ENCODE measurements around the gene PTPRK.
A peak's percentile ranks its signal among the peaks of the same experiment; 100 is the strongest.
"Not testable (repeated sequence)": the region's sequence is repeated elsewhere in the genome, so short reads cannot be mapped to it uniquely, and the experiment has no call there.

The PTPRK gene

DNA sequence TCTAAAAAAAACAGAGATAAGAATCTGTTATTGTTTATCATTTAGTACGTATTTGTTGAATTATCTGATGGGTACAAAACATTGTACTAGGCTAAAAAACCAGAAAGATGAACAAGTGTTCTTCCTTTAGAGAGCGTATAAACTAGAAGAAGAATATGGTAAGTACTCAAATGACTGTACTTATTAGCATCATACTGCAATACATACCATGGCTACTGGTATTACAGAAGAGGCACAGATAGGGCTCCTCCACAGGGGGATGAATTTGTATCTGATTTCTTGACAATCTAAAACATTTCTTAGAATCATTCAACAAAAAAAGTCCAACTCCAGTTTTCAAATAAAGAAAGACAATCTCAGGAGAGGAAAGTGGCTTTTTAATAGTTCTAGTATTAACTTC is 501.6 kb downstream of the PTPRK start:
- no peak for DNase-seq (ENCODE audit: low read depth)

DNA sequence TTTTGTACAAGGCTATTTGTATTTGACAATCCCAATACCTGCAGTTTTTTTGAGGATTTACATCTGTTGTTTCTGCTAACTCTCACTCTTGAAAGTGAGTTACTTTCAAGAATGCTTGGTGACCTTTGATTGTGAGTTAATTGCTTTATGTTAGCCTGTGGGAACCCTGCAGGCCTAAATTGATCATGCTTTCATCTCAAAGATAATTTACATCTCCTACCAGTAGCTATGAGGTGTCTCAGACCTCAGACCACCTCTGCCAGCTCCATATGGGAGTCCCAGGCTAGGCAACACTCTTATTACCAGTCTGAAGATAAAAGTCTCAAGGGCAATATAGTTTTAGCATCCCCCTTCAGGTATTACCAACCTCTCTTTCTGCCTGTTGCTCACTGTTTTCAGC is 503.1 kb downstream of the PTPRK start:
- no peak for DNase-seq (ENCODE audit: low read depth)

DNA sequence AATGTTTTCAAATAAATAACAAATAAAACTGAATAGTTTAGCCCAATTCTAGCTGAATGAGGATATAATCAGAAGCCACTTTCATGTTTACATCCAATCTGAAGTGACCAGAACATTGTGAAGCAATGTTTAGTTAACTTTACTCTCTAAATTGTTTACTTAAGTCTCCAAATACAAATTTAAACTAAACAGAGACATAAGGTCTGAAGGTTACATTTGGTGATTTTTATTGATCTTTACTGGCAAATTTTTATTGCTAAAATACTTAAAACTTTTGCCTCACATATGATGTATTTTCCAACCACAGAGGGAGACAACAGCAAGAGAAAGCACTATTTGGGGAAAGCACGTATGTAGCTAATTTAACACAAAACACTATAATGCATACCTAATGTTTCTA is 512.7 kb downstream of the PTPRK start:
- no peak for DNase-seq (ENCODE audit: low read depth)

DNA sequence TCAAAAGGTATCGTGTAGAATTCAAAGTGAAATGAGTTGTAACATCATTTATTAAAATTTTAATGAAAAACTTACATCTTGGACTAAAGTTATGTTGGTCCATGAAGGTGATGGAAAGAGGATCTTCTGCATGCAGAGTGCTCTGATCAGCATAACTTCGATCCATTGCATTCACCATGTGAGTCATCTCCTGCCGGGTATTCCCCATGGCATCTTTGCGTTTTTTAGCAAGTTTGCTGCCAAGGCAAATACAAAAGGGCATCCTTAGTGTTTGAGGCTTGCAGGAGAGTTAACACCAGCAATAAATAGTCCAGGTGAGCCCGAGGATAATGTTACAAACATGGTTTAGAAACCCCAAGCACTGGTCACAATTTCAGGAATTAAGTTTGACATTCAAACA is 515.4 kb downstream of the PTPRK start:
- no peak for DNase-seq (ENCODE audit: low read depth)

DNA sequence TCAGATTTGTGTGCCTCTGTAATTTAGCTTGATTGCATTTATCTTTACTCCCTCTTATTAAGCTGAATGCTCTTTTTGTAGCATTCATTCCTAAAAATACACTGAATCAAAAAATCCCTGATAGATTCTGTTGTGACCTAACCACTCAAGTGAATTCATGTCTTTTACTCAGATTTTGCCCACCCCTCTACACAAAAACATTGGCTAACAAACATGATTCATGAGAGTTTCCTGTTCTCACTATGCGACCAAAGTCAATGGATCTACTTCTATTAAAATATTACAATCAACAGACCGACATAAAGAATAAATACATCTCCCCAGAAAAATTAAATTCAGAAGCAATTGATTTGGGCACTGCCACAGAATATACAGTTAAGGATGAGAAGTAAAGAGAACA is 520.0 kb downstream of the PTPRK start:
- DNase-seq (ENCODE audit: low read depth) = no peak

DNA sequence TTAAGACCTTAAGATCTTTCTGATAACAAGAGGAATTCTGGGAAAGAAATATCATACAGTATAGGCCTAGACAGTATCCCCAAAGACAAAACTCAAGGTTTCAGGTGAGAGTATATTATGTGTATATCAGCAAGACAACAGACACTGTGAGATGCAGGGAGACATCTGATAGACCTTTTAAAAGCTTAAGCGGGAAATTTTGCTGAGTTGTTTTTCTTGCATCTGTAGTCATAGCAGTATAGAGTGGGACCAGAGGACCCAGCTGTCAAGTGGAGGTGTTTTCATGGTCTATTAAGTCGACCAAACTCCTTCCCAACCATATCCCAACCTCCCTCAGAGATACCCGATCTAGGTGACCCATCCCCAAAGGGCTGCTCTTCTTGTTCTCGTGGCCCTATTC is 521.4 kb downstream of the PTPRK start:
- no peak for DNase-seq (ENCODE audit: low read depth)

DNA sequence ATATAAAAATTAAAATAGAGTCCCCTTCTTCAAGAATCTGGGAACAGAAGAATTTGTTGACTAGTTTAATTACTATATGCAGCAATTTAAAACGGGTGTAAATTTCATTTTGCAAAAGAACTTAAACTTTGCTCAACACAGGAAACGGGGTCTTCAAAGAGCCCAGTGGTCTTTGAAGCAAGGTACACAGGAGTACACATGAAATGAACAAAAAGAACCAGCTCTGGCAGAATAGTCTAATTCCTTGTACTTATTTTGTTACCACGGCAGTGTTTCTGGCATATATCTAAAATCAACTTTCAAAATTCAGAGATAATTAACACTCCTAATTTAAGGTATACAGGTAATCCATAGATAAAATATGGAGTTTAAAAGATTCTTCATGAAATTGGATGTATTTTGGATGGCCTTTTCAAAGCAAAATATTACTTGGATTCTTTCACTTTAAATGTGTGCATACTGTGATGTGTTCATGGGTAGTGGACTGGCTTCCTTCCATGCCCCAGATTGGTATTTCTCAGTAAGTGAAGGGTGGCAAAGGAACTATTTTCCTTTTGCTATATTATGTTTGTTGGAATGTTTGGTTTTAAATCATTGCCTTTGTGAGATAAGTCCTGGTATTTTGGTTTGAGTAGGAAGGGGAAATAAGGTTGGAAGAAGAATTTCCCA is 522.8 kb downstream of the PTPRK start:
- DNase-seq (ENCODE audit: low read depth) = no peak

DNA sequence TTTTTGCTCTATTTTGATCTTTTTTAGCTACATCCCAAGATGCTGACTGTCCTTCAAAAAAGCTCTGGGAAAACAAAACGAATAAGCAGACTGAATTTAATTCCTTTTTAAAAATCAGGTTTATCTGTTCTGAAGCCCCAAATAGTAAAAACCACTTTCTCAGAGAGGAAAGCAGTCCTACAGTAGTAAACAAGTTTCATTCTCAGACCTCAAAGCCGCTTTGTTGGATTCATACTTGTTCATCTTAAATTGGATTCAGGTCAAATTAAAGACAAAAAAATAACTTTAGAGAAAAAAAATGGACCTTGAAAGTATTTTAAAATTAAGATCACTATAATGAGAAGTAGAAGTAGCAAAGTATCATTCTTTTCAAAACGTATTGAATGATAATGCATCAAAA is 523.5 kb downstream of the PTPRK start:
- DNase-seq (ENCODE audit: low read depth) = no peak

DNA sequence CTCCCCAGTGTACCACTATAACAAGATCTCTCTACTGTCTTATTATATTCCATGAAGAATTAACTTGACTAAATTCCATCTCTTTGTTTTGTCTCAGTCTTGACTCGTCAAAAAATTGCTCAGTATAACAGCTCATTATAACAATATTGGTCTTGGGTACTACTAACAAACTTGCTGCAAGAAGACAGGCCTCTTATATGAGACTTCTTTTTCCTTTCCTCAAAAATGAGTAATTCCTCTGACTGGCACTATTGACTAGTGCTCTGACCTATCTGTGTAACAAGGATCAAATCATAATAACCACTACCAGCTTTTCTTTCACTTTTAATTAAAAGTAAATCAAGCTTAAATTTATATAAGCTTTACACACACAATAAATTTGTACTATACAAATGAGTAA is 528.3 kb downstream of the PTPRK start:
- no peak for DNase-seq (ENCODE audit: low read depth)

DNA sequence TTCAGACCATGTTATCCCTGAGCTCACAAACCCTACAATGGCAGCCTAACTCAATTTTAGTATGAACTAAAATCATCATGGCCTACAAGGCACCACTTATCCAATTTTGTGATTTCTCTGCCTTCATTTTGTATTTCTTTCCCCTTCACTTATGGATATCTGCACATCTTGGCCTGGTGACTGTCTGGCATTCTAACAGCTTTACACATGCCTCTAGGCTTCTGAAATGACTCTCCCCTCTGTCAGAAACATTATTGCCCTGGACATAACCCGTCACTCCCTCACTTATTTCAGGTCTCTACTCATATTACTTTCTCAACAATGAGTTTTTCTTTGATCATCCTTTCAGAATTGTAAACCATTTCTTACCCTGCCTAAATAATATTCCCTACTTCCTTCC is 530.3 kb downstream of the PTPRK start:
- DNase-seq (ENCODE audit: low read depth) = no peak

DNA sequence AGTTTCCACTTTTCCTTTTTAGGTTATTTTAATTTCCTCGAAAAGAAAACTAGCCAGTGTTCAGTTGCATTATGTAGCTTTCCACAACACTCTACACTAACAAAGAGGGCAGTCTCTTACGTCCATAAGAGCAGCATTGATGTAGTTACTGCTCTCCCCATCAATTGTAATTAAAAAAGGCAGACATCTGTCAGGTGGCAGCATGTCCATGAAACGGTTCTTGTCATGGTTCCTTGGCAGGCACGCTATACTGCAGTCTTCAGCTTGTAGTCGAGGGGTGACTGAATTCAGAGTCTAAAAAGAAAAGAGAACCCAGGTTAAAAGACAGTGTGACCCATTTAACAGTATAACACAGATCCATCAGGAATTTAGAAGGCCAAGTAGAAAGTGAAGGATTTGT is 539.4 kb downstream of the PTPRK start:
- DNase-seq (ENCODE audit: low read depth) = no peak

DNA sequence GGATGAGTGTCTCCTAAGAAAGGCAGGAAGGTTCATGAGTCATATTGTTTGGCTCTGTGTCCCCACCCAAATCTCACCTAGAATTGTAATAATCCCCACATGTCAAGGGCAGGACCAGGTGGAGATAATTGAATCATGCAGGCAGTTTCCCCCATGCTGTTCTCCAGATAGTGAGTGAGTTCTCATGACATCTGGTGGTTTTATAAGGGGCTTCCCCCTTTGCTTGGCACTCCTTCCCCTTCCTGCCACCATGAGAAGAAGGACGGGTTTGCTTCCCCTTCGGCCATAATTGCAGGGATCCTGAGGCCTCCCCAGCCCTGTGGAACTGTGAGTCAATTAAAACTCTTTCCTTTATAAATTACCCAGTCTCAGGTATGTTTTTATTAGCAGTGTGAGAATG is 542.2 kb downstream of the PTPRK start:
- not testable (repeated sequence) for DNase-seq (ENCODE audit: low read depth)

DNA sequence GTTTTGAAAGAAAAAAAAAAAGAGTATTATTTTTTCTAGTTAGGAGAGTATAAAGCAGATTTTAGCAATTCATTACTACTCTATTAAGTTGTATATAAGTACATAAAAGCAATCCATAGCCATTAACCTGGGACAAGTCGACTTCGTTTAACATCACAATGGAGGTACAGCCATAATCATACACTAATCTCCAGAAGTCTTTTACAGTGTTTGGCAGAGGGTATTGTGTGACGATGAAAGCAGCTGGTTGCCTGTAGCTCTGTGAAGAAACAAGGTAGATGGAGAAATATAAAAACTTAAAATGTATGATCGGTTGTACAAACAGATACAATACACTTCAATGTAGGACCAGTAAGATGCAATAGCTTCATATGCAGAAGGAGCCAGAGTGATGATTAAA is 543.6 kb downstream of the PTPRK start:
- DNase-seq (ENCODE audit: low read depth) = no peak

DNA sequence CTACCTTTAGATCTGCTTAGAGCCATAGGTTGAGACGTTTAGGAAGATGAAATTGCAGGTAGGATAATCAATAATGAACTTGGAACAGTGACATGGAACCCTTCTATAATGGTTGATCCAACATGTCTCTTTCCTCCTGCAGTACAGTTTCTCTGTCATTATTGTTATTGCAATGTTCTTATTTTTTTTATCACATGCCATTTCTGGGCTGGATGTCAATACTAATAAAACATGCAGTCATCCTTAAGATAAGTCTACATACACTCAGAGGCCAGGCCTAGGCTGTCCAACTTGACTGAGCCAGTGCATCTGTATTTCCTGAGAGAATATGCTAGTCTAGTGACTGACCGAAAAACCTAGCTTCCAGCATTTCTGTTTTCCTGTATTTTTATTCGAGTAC is 544.3 kb downstream of the PTPRK start:
- no peak for DNase-seq (ENCODE audit: low read depth)

DNA sequence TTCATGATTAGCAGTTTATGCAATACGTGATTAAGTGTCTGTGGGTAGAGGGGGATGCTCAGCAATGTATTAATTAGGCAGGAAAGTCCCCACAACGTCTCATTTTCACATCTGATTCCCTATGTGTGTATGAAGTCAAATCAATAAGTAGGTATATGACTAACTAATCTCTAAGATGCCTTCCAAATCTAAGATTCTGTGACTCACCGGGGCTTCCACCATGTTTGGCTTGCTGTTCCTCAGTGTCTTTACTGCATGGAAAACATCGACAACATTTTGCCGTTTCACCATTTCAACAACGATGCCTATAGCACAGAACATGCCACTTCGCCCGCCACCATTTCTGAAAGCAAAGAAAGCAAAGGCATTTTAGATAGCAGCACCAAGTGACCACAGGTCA is 547.6 kb downstream of the PTPRK start:
- no peak for DNase-seq (ENCODE audit: low read depth)

DNA sequence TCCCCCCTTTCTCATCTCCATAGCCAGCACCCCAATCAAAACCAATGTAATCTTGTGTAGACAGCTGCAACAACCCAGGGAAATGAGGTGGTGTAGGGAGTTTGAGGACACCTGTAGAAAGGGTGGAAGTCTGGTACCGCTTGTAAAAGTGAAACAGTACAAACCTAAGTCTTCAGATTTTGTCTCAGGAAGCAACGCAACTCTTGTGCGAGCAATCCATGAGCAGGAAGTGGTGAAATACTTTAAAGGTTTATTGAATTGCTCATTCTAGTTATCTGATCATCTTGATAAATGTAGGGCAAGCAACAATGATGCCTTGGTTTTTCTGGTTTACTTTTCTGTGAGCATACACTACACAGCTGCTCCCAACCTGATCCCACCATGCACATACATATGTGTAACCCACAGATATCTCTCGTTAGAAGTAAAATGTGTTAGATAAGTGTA is 548.4 kb downstream of the PTPRK start:
- peak; percentile 40 for DNase-seq (ENCODE audit: low read depth)

DNA sequence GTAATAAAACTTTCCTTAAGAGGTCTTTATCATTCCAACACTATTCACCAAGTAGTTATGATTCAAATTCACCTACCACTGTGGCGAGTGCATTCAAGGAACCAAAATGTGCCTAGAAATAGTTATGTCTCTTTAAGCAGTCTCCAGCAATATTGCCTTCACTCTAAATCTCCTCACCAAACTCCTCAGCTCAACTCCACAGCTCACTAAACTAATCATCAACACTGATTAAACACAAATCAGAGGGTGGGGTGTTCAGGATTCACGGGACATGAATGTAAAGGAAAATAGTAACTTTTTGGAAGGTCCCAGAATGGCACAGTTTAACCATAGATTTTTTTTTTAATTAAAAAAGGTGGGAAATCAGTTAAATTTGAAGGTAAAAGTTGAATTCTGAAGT is 549.0 kb downstream of the PTPRK start:
- DNase-seq (ENCODE audit: low read depth) = no peak

DNA sequence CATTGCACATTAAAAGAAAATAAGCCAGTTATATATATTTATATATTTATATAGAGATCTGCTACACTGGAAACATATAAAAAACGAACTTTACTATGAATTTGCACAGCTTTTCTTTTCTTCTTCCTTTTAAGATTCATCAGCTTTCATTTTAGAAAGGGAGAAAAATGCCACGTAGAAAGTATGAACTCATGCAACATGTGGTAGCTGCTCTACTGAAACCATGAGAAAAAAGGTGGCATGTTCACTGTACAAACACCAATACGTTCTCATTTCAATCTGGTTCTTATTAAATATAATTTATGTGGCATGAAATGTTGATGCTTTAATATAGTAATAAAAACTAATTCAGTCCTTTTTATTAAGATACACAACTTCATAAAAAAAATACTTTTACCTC is 550.7 kb downstream of the PTPRK start:
- no peak for DNase-seq (ENCODE audit: low read depth)

DNA sequence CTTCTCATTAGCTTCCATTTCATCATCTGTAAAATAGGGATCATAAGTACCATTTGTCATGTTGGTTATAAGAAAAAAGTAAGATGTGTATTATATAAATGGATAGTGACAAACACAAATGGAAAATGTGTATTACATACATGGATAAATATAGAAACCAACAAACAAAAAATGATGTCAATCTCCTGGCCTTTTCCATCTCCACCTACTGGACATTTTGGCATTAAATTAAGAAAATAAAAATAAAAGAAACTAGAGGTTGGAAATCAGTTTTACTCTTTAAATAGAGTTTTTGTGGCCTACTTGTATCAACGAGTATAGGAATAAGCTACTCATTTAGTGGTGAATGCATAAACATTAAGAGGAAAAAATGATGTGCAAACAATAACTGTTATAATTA is 552.0 kb downstream of the PTPRK start:
- DNase-seq (ENCODE audit: low read depth) = no peak

DNA sequence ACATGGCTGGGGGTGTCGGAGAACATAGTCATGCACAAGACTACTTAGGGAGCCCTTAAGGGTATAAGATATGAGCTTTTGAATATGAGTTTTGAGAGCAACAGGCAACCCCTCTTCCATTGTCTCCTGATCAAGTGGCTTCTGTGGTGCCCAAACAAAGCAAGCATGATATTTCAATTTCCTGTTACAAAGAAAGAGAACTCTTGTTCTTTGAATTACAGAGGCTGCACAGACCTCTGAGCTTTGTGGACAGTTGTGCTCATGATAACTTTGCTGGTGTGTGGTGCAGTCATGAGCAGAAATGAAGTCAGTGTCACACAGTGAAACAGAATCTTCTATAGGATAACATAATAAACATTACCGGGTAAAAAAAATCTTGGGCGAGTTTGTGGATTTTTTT is 552.7 kb downstream of the PTPRK start:
- DNase-seq (ENCODE audit: low read depth) = no peak

DNA sequence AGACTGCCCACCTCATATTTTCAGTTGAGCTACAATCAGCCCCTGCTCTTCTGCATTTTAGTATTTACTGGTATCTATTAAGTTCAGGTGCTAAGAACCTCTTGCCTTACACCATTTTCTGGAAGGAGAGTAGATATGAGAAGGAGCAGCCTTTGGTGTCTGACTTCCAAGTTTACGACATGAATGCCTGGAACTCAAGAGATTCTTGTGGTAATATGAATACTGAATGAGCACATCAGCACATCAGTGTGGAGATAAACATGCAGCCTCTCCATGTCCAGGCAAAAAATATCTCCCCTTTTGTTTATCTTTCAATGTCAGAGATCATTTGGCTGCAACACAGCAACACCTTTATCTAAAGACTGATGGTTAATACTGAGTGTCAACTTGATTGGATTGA is 553.8 kb downstream of the PTPRK start:
- no peak for DNase-seq (ENCODE audit: low read depth)

DNA sequence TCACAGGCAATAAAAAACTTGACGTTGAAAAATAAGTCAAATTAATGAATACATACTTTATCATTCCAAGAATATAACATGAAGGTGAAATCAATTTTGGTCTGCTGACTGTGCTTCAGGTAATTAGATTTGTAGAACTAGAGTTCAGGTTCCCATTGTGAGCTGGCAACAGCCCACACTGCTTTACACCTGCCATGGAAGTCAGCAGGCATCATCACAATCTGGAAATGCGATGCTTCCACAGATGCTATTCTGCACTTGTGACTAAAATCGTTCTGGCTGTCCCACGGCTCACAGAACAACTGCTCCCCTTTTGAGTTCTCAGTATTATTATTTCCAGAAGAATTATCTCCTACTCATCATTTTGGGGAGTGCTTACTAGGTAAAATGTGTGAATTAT is 556.9 kb downstream of the PTPRK start:
- DNase-seq (ENCODE audit: low read depth) = no peak

DNA sequence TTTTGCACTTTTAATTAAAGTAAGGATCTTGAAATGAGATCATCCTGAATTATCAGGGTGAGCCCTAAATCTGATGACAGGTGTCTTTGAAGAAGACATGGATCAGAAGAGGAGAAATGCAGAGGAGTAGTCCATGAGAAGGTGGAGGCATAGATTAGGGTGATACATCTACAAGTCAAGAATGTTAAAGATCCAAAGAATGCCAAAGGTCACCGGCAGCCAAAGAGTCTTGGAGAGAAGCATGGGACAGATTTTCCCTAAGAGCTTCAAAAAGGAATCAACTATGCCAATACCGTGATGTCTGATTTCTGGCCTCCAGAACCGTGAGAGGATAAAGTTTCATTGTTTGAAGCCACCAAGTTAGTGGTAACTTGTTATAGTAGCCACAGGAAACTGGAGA is 560.5 kb downstream of the PTPRK start:
- no peak for DNase-seq (ENCODE audit: low read depth)

DNA sequence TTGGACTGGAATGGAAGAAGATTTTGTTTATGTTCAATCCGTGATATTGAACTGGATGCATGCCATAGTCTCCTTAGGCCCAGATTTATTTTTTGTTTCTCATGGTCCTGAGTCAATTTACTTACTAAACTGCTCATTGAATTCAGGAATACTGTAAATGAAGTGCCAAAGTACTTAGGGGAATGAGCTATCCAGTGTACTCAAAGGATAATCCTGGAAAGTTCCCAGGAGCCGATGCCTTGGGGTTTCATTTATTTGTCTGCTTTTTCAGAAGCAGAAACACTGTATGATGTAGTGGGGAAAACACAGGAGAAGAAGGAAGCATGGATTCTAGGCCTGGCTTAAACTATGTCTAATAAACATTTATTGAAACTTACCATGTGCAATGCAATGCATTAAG is 563.4 kb downstream of the PTPRK start:
- DNase-seq (ENCODE audit: low read depth) = no peak

Data from GM04504 (cell line).